ENCODE data around the gene ARHGEF4.

The ARHGEF4 gene

GRCh38 chr2:131016826-131017741 is 180.4 kb downstream of the ARHGEF4 start:
- no peak for DNase-seq (ENCODE audit: extremely low spot score)
- POLR2A ChIA-PET = no interaction called here

GRCh38 chr2:131022731-131023130 is 186.0 kb downstream of the ARHGEF4 start:
- TF ChIP-seq SUZ12 (IDR thresholded peaks at IDR 0.05) = no peak
- no peak for TF ChIP-seq CTBP1 (IDR thresholded peaks at IDR 0.05; ENCODE audit: borderline replicate concordance)
- no peak for TF ChIP-seq ELF4 (IDR thresholded peaks at IDR 0.05)
- TF ChIP-seq L3MBTL2 (conservative IDR thresholded peaks at IDR 0.05) = no peak
- no peak for TF ChIP-seq FOXK2 (IDR thresholded peaks at IDR 0.05)
- TF ChIP-seq FOXA1 (IDR thresholded peaks at IDR 0.05) = no peak
- TF ChIP-seq PKNOX1 (IDR thresholded peaks at IDR 0.05) = no peak
- TF ChIP-seq TARDBP (IDR thresholded peaks at IDR 0.05) = no peak
- TF ChIP-seq HDGF (IDR thresholded peaks at IDR 0.05; ENCODE audit: borderline replicate concordance) = no peak
- ChIA-PET CTCF (no interaction called here), POLR2A (no interaction called here)
- DNase-seq (ENCODE audit: extremely low spot score) = no peak

More at GRCh38 chr2:131016826-131017741, 180.4 kb downstream of the ARHGEF4 start:
- TF ChIP-seq BHLHE40 (IDR thresholded peaks at IDR 0.05; ENCODE audit: borderline replicate concordance) (no peak), SP1 (IDR thresholded peaks at IDR 0.05) (no peak), FOXA1 (IDR thresholded peaks at IDR 0.05) (no peak), FOXK2 (IDR thresholded peaks at IDR 0.05) (no peak), L3MBTL2 (conservative IDR thresholded peaks at IDR 0.05) (no peak)
- CTCF ChIA-PET = interaction anchor here (0.7 kb wide), 1 partner anchor 12 kb away, joined by 3 read pairs; no protein-coding TSS in a partner anchor

- ChIA-PET POLR2A (no interaction called here), CTCF (no interaction called here)
- DNase-seq (ENCODE audit: extremely low spot score) = no peak
- no peak for TF ChIP-seq SP1 (IDR thresholded peaks at IDR 0.05)
- TF ChIP-seq ELF4 (IDR thresholded peaks at IDR 0.05) = no peak
- no peak for TF ChIP-seq SUZ12 (IDR thresholded peaks at IDR 0.05)
- TF ChIP-seq FOXA1 (IDR thresholded peaks at IDR 0.05) = no peak
- no peak for TF ChIP-seq L3MBTL2 (conservative IDR thresholded peaks at IDR 0.05)
- TF ChIP-seq BHLHE40 (IDR thresholded peaks at IDR 0.05; ENCODE audit: borderline replicate concordance) = no peak
- no peak for TF ChIP-seq FOXM1 (IDR thresholded peaks at IDR 0.05; ENCODE audit: borderline replicate concordance)
- no peak for TF ChIP-seq CTBP1 (IDR thresholded peaks at IDR 0.05; ENCODE audit: borderline replicate concordance)
- no peak for TF ChIP-seq ARNT (IDR thresholded peaks at IDR 0.05)
- no peak for TF ChIP-seq PKNOX1 (IDR thresholded peaks at IDR 0.05)
- TF ChIP-seq FOXK2 (IDR thresholded peaks at IDR 0.05) = no peak
- no peak for TF ChIP-seq ZNF384 (IDR thresholded peaks at IDR 0.05)
- no peak for TF ChIP-seq LEF1 (IDR thresholded peaks at IDR 0.05; ENCODE audit: borderline replicate concordance)
- no peak for TF ChIP-seq TARDBP (IDR thresholded peaks at IDR 0.05)
- TF ChIP-seq HDGF (IDR thresholded peaks at IDR 0.05; ENCODE audit: borderline replicate concordance) = no peak
- TF ChIP-seq NFRKB (IDR thresholded peaks at IDR 0.05) = no peak
Observed at GRCh38 chr2:131023758-131024157, 187.0 kb downstream of the ARHGEF4 start.

DNA sequence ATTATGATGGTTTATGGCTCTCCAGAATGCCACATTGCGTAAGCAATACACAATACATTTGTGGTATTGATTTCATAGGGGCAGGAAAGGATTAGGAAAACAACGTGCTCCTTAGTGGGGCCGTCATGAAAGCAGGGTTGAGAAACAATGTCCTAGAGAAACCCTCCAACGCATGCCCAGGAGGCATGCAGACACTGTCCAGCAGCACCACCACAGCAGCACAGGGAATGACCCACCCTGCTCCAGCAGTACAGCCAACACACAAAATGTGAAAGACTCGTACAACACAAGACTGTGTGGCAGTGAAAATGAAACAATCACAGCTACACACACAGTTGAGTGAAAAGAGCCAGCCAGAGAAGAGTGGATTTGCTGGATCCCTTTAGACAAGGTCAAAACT is 190.2 kb downstream of the ARHGEF4 start:
- DNase-seq (ENCODE audit: extremely low spot score) = no peak
- TF ChIP-seq TARDBP (IDR thresholded peaks at IDR 0.05) (no peak), SP1 (IDR thresholded peaks at IDR 0.05) (no peak), HDGF (IDR thresholded peaks at IDR 0.05; ENCODE audit: borderline replicate concordance) (no peak), FOXA1 (IDR thresholded peaks at IDR 0.05) (no peak), LEF1 (IDR thresholded peaks at IDR 0.05; ENCODE audit: borderline replicate concordance) (no peak), PKNOX1 (IDR thresholded peaks at IDR 0.05) (no peak)
- CTCF ChIA-PET = no interaction called here
- POLR2A ChIA-PET = no interaction called here

DNA sequence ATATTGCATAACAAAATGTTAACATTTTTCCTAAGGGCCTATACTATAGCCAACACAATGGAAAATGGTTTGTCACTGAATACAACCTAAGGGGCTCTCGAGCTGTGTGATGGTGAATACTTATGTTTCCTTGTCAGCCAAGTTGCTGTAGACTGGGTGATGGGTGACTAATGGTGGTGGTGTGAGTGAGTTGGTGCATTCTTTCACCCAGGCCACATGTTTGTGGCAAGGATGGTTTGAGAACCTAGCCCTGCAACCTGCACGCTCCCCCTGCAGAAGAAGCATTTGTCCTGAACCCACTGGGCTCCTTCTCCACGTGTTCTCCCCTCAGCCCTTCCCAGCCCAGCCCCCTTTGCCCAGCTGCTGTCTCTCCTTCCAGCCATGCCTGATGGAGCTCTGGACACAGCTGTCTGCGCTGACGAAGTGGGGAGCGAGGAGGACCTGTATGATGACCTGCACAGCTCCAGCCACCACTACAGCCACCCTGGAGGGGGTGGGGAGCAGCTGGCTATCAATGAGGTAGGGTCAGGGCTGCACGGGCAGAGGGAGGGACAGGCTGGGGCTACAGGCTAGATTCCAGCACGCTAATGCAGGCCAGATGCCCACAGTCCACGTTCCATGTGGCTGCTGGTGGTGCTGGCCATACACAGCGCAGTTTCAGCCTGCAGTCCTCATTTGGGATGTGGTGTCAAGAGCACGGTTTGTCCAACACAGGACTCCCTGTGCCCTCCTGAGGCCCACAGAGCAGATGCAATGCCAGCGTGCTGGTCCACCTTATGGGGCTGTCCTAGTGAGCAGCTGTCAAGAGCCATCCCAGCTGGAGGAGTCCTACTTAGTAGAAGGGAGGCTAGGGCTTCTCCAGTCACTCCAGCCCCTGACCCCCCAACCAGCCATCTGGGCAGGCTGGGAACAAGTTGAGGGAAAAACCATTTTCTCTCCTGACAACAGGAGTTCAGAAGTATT is 191.1 kb downstream of the ARHGEF4 start:
- ChIA-PET CTCF (no interaction called here), POLR2A (no interaction called here)
- TF ChIP-seq BHLHE40 (IDR thresholded peaks at IDR 0.05; ENCODE audit: borderline replicate concordance) = no peak
- no peak for TF ChIP-seq TARDBP (IDR thresholded peaks at IDR 0.05)
- TF ChIP-seq L3MBTL2 (conservative IDR thresholded peaks at IDR 0.05) = no peak
- no peak for TF ChIP-seq NFRKB (IDR thresholded peaks at IDR 0.05)
- no peak for TF ChIP-seq SP1 (IDR thresholded peaks at IDR 0.05)
- TF ChIP-seq ELF4 (IDR thresholded peaks at IDR 0.05) = no peak
- DNase-seq (ENCODE audit: extremely low spot score) = no peak

GRCh38 chr2:131029812-131030211 is 193.1 kb downstream of the ARHGEF4 start:
- ChIA-PET POLR2A (no interaction called here), CTCF (no interaction called here)
- TF ChIP-seq FOXA1 (IDR thresholded peaks at IDR 0.05) (no peak), LEF1 (IDR thresholded peaks at IDR 0.05; ENCODE audit: borderline replicate concordance) (no peak)
- DNase-seq (ENCODE audit: extremely low spot score) = no peak

All from HEK293T (cell line).